Uterus (tissue), 4 donors: ENCODE measurements around the gene GATAD2B. TPM values are rescaled to one million over a fixed set of nuclear protein-coding genes. Genes with fewer than 3 reads are reported as not detected.

ENCODE experiments used
- DNase-seq, 2 donors: peaks; one replicate each; pipeline ENCODE4 v3.0.0-alpha.2; 2019 to 2020
- H3K27ac ChIP-seq, 2 donors: fragments of 200-600 bp; sonication (generic); 1 replicate in 1 of 2; 2 replicates in 1 of 2; pipeline ENCODE4 v1.5.1; 2016 to 2018
- H3K27me3 ChIP-seq, 2 donors: fragments of 200-600 bp; sonication (generic); one replicate each; pipeline ENCODE4 v1.5.1; 2018 to 2019; ENCODE audit warnings: control low read depth in 1 of 2
- H3K36me3 ChIP-seq, 2 donors: fragments of 200-600 bp; sonication (generic); one replicate each; pipeline ENCODE4 v1.5.1; 2019; ENCODE audit warnings: control low read depth in 1 of 2
- H3K4me1 ChIP-seq, 2 donors: fragments of 200-600 bp; sonication (generic); one replicate each; pipeline ENCODE4 v1.5.1; 2018 to 2019; ENCODE audit warnings: control low read depth in 1 of 2
- H3K4me3 ChIP-seq, 2 donors: fragments of 200-600 bp; sonication (generic); 1 replicate in 1 of 2; 2 replicates in 1 of 2; pipeline ENCODE4 v1.5.1; 2018 to 2019; ENCODE audit warnings: mild to moderate bottlenecking in 1 of 2
- H3K9me3 ChIP-seq, 2 donors: fragments of 200-600 bp; sonication (generic); one replicate each; pipeline ENCODE4 v1.5.1; 2019; ENCODE audit warnings: control low read depth in 1 of 2
- CTCF ChIP-seq, 4 experiments: fragments of 200-600 bp in 2 of 4; fragments of 450-650 bp in 2 of 4; sonication (generic) in 2 of 4; IDR thresholded peaks; one replicate each; pipeline ENCODE4 v1.5.1; 2016 to 2019; ENCODE audit warnings: antibody characterized with exemption in 4 of 4, mild to moderate bottlenecking in 2 of 4, moderate library complexity in 1 of 4
- POLR2A ChIP-seq, 2 donors: fragments of 450-650 bp; IDR thresholded peaks; one replicate each; pipeline ENCODE4 v1.6.1; 2016; ENCODE audit warnings: antibody characterized with exemption in 2 of 2, mild to moderate bottlenecking in 1 of 2, moderate library complexity in 1 of 2
- intact Hi-C: fragments of 100-400 bp; cut with DNase I; formaldehyde crosslinking; loops from one replicate; pipeline ENCODE4 v1.15.1; 2023; ENCODE audit warnings: low total_unique reads
- total RNA-seq, 4 donors: library from RNA; depleted of rRNA in 3 of 4; stranded (reverse); fragments of >200 nt in 3 of 4; gene quantifications; one replicate each; pipeline versions ENCODE4 v1.1.0 to v1.2.4, GENCODE V29; 2014 to 2023
- donor health status: DM: yes; HTN: yes; CAD: no.

GATAD2B gene
- total RNA-seq, 4 donors from 2014 or later, result 7.1 to 79.0 (median 26.6) TPM

- H3K36me3 ChIP-seq, result no peaks in the 10 kb centered on the region
- TF ChIP-seq CTCF (IDR thresholded peaks at IDR 0.05) (no peak), POLR2A (IDR thresholded peaks at IDR 0.05) (no peak)
- H3K27ac ChIP-seq, result no peak overlapping the region
- no peak overlapping the region for H3K4me3 ChIP-seq
- no peak for DNase-seq
- intact Hi-C loops, result no loop called here
- no peaks in the 10 kb centered on the region for H3K9me3 ChIP-seq
- H3K4me1 ChIP-seq, result peaks cover 0 to 7% of the 10 kb centered on the region in 2 donors
- H3K27me3 ChIP-seq, result no peaks in the 10 kb centered on the region
Measured at GRCh38 chr1:153877112-153877511, 45.7 kb downstream of the GATAD2B start.

DNA sequence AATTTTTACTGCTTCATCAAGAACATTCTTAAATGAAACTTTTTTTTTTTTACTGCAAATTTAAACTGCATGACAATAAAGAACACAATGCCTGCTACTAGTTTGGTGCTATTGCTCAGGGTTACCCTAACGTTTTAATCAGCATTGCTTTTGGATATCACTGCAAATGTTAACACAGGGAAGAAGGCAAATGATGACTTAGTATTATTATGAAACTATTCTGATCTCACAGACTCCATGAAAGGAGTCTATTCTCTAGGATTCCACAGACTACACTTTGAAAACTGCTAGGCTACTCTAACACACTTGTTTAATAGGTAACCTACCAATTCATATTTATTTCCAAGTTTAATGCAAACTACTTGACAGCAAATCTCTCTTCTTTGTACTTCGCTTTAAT lies 49.8 kb downstream of the GATAD2B start:
- Histone ChIP-seq H3K27me3 (no peaks in the 10 kb centered on the region), H3K27ac (no peak overlapping the region), H3K36me3 (no peaks in the 10 kb centered on the region), H3K4me1 (no peaks in the 10 kb centered on the region), H3K4me3 (no peak overlapping the region), H3K9me3 (no peaks in the 10 kb centered on the region)
- no peak for DNase-seq
- TF ChIP-seq CTCF (IDR thresholded peaks at IDR 0.05) (no peak), POLR2A (IDR thresholded peaks at IDR 0.05) (no peak)
- intact Hi-C loops, result no loop called here

DNA sequence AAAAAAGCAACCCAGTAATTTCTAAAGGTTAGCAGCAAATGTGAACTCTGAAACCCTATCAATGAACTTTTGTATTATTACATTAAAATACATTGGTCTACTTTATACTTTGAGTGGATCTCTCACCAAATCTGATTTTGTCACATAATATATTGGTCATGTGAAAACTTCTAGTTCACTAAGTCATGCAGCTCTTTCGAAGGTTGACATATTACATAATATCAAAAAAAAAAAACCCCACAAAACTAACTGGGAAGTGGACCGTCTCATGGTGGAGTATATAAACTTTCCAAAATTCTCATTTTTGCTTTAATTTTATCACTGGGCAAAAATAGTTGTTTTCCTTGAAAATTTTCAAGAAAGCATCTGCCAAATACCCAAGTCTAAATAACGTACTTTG lies 50.4 kb downstream of the GATAD2B start:
- intact Hi-C loops, result no loop called here
- no peak for DNase-seq

DNA sequence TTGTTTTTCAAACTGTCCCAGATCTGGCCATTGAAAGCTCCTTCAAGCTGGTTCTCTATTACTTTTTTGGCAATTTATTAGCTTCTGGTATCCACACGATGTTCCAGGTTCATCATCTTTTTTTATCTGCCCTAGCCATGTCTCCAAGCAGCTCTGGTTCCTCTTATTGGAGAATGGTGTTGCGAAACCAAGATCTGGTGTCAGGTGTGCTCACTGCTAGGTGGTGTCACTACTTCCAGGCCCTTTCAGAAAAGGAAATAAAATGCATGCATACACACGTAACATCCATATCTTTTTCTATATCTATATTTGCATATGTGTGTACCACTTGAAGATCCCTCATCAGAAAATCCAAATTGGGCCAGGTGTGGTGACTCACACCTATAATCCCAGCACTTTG lies 53.3 kb downstream of the GATAD2B start:
- Histone ChIP-seq H3K27ac (no peak overlapping the region), H3K9me3 (no peaks in the 10 kb centered on the region), H3K27me3 (no peaks in the 10 kb centered on the region), H3K36me3 (no peaks in the 10 kb centered on the region), H3K4me1 (no peaks in the 10 kb centered on the region), H3K4me3 (no peak overlapping the region)
- DNase-seq, result no peak
- intact Hi-C loops, result no loop called here
- no peak for TF ChIP-seq POLR2A (IDR thresholded peaks at IDR 0.05)
- TF ChIP-seq CTCF (IDR thresholded peaks at IDR 0.05), result no peak

More for the DNA sequence above, 50.4 kb downstream of the GATAD2B start:
- Histone ChIP-seq H3K36me3 (no peaks in the 10 kb centered on the region), H3K27me3 (no peaks in the 10 kb centered on the region), H3K27ac (no peak overlapping the region), H3K4me1 (no peaks in the 10 kb centered on the region), H3K9me3 (no peaks in the 10 kb centered on the region), H3K4me3 (no peak overlapping the region)
- no peak for TF ChIP-seq POLR2A (IDR thresholded peaks at IDR 0.05)
- no peak for TF ChIP-seq CTCF (IDR thresholded peaks at IDR 0.05)

DNA sequence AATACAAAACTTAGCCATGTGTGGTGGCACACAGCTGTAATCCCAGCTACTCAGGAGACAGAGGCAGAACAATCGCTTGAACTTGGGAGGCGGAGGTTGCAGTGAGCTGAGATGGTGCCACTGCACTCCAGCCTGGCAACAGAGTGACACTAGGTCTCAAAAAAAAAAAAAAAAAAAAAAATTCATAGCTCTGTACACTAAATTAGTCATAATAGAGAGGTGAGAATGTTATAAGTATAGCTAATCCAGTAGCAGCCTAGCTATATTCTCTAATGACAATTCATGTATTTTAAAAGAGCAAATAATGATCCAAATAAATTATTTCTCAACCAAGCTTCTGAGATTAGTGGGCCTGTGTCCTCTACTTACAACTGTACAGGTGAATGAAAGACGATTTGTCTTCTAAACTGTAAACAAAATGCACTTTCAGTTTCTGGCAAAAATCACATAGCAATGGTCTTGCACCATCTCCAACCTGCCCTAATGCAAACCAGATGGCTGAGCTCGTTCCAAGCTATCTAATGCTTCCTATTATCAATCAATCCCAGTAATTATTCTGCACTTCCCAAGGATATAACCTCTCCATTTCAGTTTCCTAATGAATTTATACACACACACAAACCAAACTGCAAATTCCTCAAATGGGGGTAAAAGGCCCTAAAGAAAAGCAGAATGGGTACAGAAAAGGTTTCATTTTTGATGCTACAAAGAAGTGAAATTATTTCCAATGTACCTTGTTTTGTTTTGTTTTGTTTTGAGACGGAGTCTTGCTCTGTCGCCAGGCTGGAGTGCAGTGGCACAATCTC lies 56.5 kb downstream of the GATAD2B start:
- H3K27me3 ChIP-seq, result no peaks in the 10 kb centered on the region
- H3K9me3 ChIP-seq, result no peaks in the 10 kb centered on the region
- H3K4me1 ChIP-seq, result no peaks in the 10 kb centered on the region
- TF ChIP-seq CTCF (IDR thresholded peaks at IDR 0.05) (no peak), POLR2A (IDR thresholded peaks at IDR 0.05) (no peak)
- DNase-seq, result peak in 1 of 2 donors; percentile 31
- H3K36me3 ChIP-seq, result no peaks in the 10 kb centered on the region
- no peak overlapping the region for H3K4me3 ChIP-seq
- H3K27ac ChIP-seq, result no peak overlapping the region
- intact Hi-C loops, result no loop called here
